IPS-11a (cell line): ENCODE data around the gene NTM.

ENCODE experiments used
- H3K4me3 ChIP-seq: one replicate; pipeline ENCODE4 v1.5.1; 2013; ENCODE audit warnings: low read depth, low read length, control low read depth

Gene NTM

GRCh38 chr11:131976021-131976420, 605.6 kb downstream of the NTM start:
- H3K4me3 ChIP-seq = no peak overlapping the region

- no peak overlapping the region for H3K4me3 ChIP-seq
These were observed 606.8 kb downstream of the NTM start for GRCh38 chr11:131977231-131977630.

DNA sequence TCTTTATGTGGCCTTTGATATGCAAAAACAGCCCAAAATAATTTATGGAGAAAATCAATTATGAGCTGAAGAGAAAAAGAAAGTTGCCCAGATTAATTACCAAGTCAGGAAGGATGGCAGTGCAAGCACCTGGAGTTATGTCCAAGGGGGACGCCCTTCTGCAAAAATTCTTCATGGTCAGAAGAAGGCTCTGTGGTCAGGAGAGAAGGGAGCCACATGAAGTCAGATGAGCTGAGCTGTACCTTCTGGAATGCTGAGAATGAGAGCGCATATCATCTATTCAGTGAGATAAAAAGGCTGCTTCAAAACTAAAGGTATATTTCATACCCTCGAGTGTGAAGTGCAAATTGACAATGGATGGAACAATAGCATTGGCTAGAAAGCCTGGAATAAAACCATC, 607.4 kb downstream of the NTM start:
- H3K4me3 ChIP-seq = no peak overlapping the region

DNA sequence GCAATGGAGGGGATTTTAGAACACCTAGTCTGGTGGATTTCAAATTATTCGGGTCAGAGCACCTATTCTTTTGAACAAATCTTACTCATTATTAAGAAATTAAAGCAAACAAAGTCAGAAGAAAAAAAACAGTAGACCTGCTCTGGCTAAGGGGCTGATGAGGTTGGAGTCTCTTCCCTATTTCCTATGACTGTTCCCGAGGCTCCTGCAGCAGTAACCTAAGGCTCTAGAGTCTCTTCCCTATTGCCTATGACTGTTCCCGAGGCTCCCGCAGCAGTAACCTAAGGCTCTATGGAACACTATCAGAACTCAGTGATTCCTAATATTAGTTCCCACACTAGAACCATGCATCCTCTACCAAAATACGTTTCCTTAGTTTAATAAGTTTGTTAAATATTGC, 607.9 kb downstream of the NTM start:
- no peak overlapping the region for H3K4me3 ChIP-seq

DNA sequence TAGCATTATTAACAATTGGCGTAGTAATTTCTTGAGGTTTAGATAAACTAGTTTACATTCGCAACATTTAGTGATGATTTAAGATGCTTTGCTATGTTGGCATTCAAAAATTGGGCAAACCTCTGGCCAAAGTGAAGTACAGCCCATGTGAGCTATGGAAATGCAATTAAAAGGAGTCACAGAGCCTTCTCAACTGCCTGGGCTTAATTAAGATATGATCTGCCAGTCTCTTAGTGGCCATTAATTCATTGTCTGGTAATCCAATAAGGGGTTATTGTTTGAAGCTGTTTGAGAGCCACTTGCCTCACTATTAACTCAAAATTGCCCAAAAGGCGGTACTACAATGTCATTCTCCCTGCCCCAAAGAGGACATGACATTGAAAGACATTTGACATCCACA, 608.9 kb downstream of the NTM start:
- no peak overlapping the region for H3K4me3 ChIP-seq

DNA sequence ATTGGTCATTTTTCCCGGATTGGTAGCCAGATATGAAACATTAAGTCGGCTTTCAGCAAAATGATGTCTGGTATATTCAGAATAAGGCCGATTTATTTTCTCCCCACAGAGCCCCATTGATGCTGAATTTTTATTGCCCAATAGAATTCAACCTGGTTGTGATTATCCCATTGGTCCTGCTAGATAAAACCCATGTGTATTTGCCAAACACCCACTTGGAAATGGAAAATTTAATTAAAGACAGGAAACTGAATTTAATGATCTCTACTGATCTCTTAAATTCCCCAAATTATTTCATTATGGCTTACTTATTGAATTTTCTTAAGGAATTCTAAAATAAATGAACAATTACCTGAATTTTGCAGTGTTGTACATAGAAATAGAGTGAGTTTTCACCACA, 609.8 kb downstream of the NTM start:
- no peak overlapping the region for H3K4me3 ChIP-seq

DNA sequence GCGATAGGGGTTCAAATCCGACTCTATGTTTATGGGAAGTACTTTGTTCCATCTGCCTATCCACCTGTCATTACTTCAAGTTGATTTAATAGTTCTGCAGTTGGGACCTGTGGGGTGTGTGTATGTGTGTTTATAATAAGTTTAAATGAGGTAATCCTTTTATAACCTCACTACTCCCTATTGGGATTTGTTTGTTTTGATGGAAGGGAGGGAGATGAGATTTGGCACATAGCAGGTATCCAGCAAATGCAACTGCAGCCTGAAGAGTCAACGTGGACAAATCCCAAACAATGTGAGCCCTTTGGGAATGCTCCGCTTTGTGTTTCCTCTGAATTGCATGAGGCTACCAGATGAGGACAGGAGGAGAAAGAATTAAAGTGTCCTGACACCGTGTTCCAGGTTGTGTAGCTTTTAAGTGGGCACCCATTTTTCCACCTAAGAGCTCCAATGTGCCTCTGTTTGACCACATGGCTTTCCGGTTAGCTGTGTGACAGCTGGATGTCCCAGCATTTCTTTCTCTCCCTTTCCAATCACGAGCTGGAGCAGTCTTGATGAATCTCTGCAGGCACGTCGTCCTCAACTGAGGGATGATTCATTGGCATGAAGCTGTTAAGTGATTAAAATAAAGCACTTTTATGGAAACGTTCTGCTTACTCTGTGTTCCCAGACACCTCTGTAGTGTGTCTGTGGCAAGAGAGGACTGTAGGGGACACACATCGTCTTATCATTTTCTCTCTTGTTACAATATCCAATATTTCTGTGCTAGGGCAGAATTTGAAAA, 610.7 kb downstream of the NTM start:
- H3K4me3 ChIP-seq = no peak overlapping the region

DNA sequence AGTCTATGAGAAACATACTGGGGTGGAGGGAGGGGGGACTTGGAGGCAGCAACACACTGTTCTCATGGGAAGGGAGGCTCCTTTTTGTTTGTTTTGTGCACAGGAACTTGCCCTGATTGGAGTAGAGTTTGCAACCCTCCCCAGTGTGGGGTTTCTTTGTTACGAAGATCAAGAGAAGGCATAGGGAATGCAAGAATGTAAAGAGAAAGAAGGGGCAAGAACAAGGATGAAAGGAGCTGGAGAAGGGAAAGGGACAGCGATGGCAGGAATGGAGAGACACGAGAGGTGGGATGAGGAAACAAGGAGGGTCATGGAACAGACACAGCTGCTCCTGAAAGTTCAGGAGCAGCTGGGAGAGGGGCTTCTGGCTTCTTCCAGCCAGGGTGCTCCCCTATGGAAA, 611.7 kb downstream of the NTM start:
- no peak overlapping the region for H3K4me3 ChIP-seq

DNA sequence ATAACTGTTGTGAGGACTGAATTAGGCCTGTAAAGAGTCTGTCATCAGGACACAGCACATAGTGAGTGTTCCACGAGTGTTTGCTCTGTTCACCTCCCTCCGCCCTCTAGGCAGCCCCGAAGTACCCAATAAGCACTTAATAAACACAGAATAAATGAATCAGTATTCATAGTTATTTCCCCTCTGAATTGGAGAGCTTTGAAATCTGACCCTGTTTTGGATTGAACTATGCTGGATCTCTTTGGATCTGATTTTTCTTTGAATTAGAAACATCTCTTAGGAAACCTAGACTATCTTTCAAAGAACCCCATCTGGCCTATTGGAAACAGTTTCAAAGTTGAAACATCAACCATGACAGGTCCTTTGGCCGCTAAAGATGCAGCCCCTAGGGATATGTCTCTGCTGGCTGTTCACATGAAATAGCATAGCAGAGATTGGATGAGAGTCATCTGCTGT, 615.5 kb downstream of the NTM start:
- H3K4me3 ChIP-seq = no peak overlapping the region

GRCh38 chr11:131987703-131988102, 617.3 kb downstream of the NTM start:
- H3K4me3 ChIP-seq = no peak overlapping the region

DNA sequence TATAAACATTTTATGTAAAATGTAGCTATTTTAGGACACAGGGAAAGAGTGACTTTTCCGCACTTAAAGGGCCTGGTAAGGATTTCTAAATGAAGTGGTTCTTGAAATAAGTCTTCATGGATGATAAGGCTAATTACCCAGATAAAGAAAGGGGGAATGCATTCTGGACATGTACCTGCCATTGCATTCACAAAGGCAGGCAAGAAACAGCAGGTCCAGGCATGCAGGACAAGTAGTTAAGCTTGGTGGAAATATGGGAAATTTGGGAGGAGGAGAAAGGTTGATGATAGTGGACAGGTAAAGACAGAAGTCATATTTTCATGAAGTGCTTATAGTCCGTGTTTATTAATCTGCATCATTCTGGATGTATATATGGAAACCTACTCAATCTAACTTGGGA, 621.2 kb downstream of the NTM start:
- no peak overlapping the region for H3K4me3 ChIP-seq

GRCh38 chr11:131993246-131993645, 622.8 kb downstream of the NTM start:
- H3K4me3 ChIP-seq = no peak overlapping the region

DNA sequence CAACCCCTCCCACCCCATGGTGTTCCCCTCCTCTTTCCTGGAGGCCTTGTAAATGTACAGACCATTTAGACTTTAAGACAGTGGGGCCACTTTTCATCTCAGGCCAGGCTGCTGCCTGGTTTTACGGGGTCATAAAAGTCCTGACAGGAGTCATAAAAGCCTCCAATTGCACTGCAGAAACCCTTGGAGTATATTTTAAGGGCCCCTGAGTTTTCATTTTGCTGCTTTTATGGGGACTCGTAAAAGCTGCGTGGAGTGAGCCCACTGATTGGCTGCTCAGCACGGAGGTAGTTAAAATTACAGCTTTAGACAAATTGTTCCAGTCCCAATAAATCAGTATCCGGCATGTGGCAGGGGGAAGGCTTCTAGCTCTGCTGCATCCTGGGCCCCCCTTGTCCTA, 627.6 kb downstream of the NTM start:
- no peak overlapping the region for H3K4me3 ChIP-seq

DNA sequence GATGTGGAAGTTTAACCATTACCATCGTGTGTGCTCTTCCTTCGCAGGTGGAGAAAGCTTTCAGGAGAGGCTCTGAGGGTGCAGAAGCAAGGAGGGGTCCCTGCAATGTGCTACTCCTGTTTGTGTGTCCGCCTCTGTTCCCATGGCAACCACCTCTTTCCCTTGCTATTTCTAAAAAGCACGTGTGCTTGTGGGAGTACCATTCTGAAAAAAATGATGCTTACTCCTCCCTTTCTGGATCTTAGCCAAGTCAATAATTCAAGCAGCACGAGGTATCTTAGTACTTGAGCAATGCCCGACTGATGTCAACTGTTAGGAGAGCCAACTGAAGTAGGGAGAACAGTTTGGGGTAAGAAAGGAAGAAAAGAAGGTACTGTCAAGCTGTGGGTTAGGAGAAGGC, 628.7 kb downstream of the NTM start:
- H3K4me3 ChIP-seq = no peak overlapping the region

- no peak overlapping the region for H3K4me3 ChIP-seq
These were observed 629.5 kb downstream of the NTM start for GRCh38 chr11:131999955-132000354.

DNA sequence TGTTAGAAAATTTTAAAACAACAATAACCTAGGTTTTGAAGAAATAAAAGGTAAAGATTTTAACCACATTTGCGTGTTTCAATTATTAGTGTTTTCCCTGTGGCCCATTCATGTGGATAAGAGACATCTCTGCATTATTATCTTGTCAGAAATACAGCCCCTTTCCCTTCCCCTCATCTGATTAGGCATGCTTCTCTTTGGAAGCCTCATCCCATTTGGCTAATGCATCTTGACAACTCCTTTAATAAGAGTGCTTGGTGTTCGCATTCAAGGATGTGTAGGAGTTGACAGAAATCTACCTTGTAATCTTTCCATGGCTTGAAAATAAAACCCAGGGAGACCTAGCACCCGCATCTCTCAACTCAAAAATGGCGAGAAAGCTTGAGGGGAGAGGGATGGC, 635.5 kb downstream of the NTM start:
- no peak overlapping the region for H3K4me3 ChIP-seq

DNA sequence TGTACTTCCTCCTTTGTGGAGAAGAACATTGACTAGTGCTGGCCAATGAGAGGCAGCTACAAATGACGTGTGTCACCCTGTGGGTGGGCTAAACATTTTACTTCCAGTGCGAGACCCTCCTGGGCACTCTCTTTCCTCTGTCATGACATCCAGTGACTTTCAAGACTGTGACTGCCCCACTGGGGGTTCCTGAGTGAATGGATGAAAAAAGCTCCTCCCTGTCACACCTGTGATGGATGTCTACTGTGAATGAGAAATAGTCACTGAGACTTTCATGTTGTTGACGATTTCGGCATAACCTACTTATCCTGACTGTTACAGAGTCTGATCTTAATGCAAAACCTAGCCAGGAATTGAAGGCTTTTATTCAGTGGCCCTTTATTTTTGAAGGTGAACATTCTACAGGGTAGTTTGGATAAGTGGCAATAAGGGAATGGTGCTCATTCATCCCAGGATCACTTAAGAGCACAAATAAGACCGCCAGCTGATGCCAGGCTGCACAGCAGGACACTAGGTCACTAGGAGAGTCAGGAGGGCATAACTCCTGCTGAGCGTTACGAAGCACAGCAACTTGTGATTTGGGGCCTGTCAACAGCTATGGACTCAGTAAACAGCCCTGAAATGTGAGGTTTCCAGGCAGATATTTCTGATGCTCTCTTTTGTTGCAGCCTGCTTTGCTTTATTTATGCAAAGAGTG, 636.6 kb downstream of the NTM start:
- no peak overlapping the region for H3K4me3 ChIP-seq

- no peak overlapping the region for H3K4me3 ChIP-seq
These were observed 637.8 kb downstream of the NTM start for GRCh38 chr11:132008226-132008625.

DNA sequence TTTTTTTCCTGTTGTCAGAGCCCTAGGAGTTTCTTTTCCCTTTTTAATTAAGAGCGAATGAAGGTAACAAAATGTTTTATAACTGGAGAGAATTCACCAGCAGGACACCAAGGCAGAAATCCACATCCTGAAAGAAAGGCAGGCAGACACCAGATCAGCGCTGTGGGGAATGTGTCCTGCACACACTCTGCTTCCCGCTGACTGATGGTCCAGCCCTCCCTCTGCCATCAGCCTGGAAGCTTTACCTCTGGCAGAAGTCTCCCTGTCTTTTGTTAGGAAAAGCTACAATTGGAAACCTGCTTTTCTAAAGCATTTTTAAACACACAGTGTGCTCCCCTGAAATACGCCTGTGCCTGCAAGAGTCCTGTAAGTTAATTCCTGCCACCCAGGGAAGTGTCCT, 638.5 kb downstream of the NTM start:
- H3K4me3 ChIP-seq = no peak overlapping the region

DNA sequence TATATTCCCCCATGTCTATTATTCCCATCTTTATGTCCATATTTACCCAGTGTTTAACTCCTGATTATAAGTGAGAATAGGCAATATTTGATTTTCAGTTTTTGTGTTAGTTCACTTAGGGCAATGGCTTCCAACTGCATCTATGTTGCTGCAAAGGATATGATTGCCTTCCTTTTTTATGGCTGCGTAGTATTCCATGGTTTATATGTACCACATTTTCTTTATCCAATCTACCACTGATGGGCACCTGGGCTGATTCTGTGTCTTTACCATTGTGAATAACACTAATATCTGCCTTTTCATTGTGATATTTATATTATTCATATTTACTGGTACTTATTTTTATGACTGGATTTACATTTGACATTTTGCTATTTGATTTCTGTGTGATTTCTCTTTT, 649.6 kb downstream of the NTM start:
- no peak overlapping the region for H3K4me3 ChIP-seq

DNA sequence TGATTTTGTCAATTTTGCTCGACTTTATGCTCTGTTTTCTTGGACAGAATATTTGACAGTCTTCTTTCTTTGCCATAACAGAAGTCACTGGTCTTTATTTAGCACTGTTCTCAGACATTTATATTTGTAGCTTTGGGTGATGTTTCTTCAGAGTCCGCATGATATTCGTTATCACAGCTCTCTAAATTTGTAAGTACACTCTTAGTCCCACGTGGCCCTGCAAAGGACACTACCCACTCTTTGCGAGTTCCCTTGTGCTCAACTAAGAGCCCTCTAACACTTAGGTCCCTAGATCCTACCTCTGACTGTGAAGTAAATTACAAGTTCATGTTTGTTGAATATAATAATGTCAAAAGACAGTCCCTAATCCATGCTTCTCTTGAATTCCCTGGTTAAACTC, 651.9 kb downstream of the NTM start:
- H3K4me3 ChIP-seq = no peak overlapping the region

- H3K4me3 ChIP-seq = no peak overlapping the region
These were observed 652.5 kb downstream of the NTM start for GRCh38 chr11:132022733-132023478.
